Renal cortical epithelial cell (primary cell): Measurements from ENCODE around the gene UHRF2. TPM values are rescaled to one million over a fixed set of nuclear protein-coding genes. Genes with fewer than 3 reads are reported as not detected.

Experiments used
- total RNA-seq: library from RNA; depleted of rRNA; stranded (reverse); fragments of >200 nt; gene quantifications from 2 replicates; pipeline ENCODE4 v1.2.3, GENCODE V29; 2014

The UHRF2 gene
- total RNA-seq, 1 donor from 2014 or later, result 53.5 TPM

Other genes starting within 250 kb of the UHRF2 start
- 0.25 and 0.35 TPM in 2 replicates for gene IL33, start 197.4 kb upstream of the UHRF2 start, total RNA-seq
- gene TPD52L3, start 84.8 kb upstream of the UHRF2 start, total RNA-seq, result not detected in 2 replicates
- gene GLDC, start 232.5 kb downstream of the UHRF2 start, total RNA-seq, result 129 and 177 TPM in 2 replicates